Activated CD4-positive, alpha-beta memory T cell treated with anti-CD3 and anti-CD28 coated beads, Interleukin-2, amount 10 ng/mL, durations not matched to agents 7 days and 5 days (primary cell): ENCODE results near the gene GRAMD1A. TPM values are rescaled to one million over a fixed set of nuclear protein-coding genes. Genes with fewer than 3 reads are reported as not detected.

ENCODE experiments used
- CTCF ChIA-PET: fragments of 350-600 bp; sonication (Branson Sonifier 250); formaldehyde crosslinking; loops from one replicate; lab custom pipeline; 2021; ENCODE audit warnings: antibody characterized with exemption, inconsistent platforms; lab: Charles Lee
- POLR2A ChIA-PET: fragments of 350-600 bp; sonication (Branson Sonifier 250); formaldehyde crosslinking; loops from one replicate; lab custom pipeline; 2021; ENCODE audit warnings: antibody characterized with exemption; lab: Charles Lee
- DNase-seq: peaks from one replicate; pipeline ENCODE4 v3.0.0-alpha.2; 2020
- H3K27ac Mint-ChIP-seq: one replicate; pipeline ENCODE4 v1.8.0; 2021; ENCODE audit warnings: mild to moderate bottlenecking, mixed read lengths
- H3K27me3 Mint-ChIP-seq: one replicate; pipeline ENCODE4 v1.8.0; 2021; ENCODE audit warnings: mixed read lengths
- H3K36me3 Mint-ChIP-seq: one replicate; pipeline ENCODE4 v1.8.0; 2021; ENCODE audit warnings: low read depth, mixed read lengths
- H3K4me1 Mint-ChIP-seq: one replicate; pipeline ENCODE4 v1.8.0; 2021; ENCODE audit warnings: mixed read lengths
- H3K4me3 Mint-ChIP-seq: one replicate; pipeline ENCODE4 v1.8.0; 2021; ENCODE audit warnings: mild to moderate bottlenecking, mixed read lengths
- H3K9me3 Mint-ChIP-seq: one replicate; pipeline ENCODE4 v1.8.0; 2021; ENCODE audit warnings: mixed read lengths
- total RNA-seq, 2 experiments: library from RNA; stranded (reverse); gene quantifications; one replicate each; pipeline ENCODE4 v1.2.3, GENCODE V29; 2021

The GRAMD1A gene
- total RNA-seq, 2 experiments from 2014 or later = 98.2 to 106 TPM

GRCh38 chr19:35070471-35070870 lies 70.3 kb downstream of the GRAMD1A start:
- H3K27ac Mint-ChIP-seq = no peak overlapping the region
- H3K4me1 Mint-ChIP-seq = peaks cover 9% of the 10 kb centered on the region
- no peaks in the 10 kb centered on the region for H3K9me3 Mint-ChIP-seq
- POLR2A ChIA-PET = no interaction called here
- peaks cover 6% of the 10 kb centered on the region for H3K27me3 Mint-ChIP-seq
- H3K4me3 Mint-ChIP-seq = no peak overlapping the region
- DNase-seq = no peak
- CTCF ChIA-PET = interaction anchor here (0.8 to 1.7 kb wide), 4 partner anchors 8 to 65 kb away, joined by 3 to 5 read pairs (median 3); partner anchors contain the start of gene LGI4
- no peaks in the 10 kb centered on the region for H3K36me3 Mint-ChIP-seq

DNA sequence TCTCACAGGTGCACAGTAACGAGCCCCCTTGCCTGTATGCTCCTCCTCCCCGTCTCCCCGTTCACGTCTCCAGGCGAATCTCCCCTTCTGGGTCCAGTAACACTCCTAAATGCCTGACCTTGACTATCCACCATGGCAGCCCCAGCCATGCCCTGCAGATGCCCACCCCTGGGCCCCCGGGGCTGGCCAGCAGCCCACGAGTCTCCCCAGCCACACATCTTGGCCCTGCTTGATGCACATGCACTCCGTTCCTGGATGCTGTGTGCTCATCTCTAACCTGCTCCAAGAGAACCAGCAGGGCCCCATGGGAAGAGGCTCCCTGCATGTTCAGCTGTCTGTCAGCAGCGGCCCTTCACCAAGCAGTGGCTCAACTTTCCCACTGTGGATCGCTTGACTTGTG lies 73.4 kb downstream of the GRAMD1A start:
- DNase-seq = no peak
- H3K27me3 Mint-ChIP-seq = peaks cover 5% of the 10 kb centered on the region

GRCh38 chr19:35073941-35074340 lies 73.8 kb downstream of the GRAMD1A start:
- Mint-ChIP-seq H3K27ac (no peak overlapping the region), H3K4me3 (no peak overlapping the region), H3K9me3 (no peaks in the 10 kb centered on the region), H3K27me3 (peaks cover 6% of the 10 kb centered on the region), H3K36me3 (no peaks in the 10 kb centered on the region), H3K4me1 (no peaks in the 10 kb centered on the region)
- no peak for DNase-seq
- ChIA-PET POLR2A (no interaction called here), CTCF (no interaction called here)

More for the DNA sequence above, 73.4 kb downstream of the GRAMD1A start:
- no peak overlapping the region for H3K4me3 Mint-ChIP-seq
- H3K36me3 Mint-ChIP-seq = no peaks in the 10 kb centered on the region
- no peak overlapping the region for H3K27ac Mint-ChIP-seq
- H3K9me3 Mint-ChIP-seq = no peaks in the 10 kb centered on the region
- ChIA-PET POLR2A (no interaction called here), CTCF (no interaction called here)
- H3K4me1 Mint-ChIP-seq = no peaks in the 10 kb centered on the region

GRCh38 chr19:35074426-35075201 lies 74.5 kb downstream of the GRAMD1A start:
- peaks cover 5% of the 10 kb centered on the region for H3K27me3 Mint-ChIP-seq
- DNase-seq = no peak
- no peaks in the 10 kb centered on the region for H3K4me1 Mint-ChIP-seq
- H3K4me3 Mint-ChIP-seq = no peak overlapping the region
- H3K9me3 Mint-ChIP-seq = no peaks in the 10 kb centered on the region
- no peak overlapping the region for H3K27ac Mint-ChIP-seq
- POLR2A ChIA-PET = no interaction called here
- H3K36me3 Mint-ChIP-seq = no peaks in the 10 kb centered on the region
- CTCF ChIA-PET = no interaction called here

DNA sequence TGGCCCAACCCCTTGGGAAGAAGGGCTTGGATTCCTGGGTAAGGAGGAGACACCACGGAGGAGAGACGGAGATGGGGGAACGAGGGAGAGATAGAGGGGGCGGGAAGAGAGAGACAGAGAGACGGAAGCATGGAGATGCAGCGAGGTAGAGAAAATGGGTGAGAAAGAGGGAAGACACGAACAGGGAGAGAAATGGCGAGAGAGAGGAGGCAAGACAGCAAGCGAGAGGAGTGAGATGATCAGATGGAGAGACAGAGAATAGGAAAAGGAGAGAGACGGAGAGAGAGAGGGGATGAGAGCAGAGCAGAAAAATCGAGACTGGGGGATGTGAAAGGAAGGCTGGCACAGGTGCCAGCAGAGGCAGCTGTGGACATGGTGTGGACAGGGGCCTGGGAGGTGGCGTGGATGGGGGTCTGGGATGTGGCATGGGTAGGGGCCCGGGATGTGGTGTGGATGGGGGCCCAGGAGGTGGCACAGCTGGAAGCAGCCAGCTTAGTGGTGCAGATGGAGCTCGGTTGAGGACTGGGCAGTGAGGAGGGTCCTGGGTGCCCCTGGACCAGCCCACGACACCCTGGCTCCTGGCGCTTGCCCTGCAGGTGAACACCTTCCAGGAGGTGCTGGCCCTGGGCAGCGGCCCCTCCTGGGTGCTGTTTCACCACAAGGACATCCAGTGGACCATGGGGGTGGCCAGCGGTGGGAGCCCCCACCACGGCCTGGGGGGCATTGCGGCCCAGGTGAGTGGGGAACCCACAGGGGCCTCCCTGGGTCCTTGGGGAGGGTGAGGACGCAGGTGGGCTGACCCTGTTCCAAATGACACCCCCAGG lies 75.3 kb downstream of the GRAMD1A start:
- Mint-ChIP-seq H3K36me3 (no peaks in the 10 kb centered on the region), H3K27me3 (peaks cover 5% of the 10 kb centered on the region), H3K4me3 (no peak overlapping the region), H3K27ac (no peak overlapping the region), H3K4me1 (no peaks in the 10 kb centered on the region), H3K9me3 (no peaks in the 10 kb centered on the region)
- ChIA-PET CTCF (no interaction called here), POLR2A (no interaction called here)
- no peak for DNase-seq

GRCh38 chr19:35076026-35076370 lies 75.9 kb downstream of the GRAMD1A start:
- Mint-ChIP-seq H3K27me3 (peaks cover 5% of the 10 kb centered on the region), H3K36me3 (no peaks in the 10 kb centered on the region), H3K27ac (no peak overlapping the region), H3K4me1 (no peaks in the 10 kb centered on the region), H3K4me3 (no peak overlapping the region), H3K9me3 (no peaks in the 10 kb centered on the region)
- ChIA-PET CTCF (no interaction called here), POLR2A (no interaction called here)
- no peak for DNase-seq

Other genes with a start within 250 kb of the GRAMD1A start
- 1 to 10 TPM; 4.1 to 4.9 TPM for gene ZNF599, start 227.1 kb upstream of the GRAMD1A start, total RNA-seq
- gene ZNF30, start 73.4 kb upstream of the GRAMD1A start, total RNA-seq = 1 to 10 TPM; 2.8 to 3.1 TPM
- 10 to 100 TPM; 18.3 to 18.9 TPM for gene ZNF792, start 36.1 kb upstream of the GRAMD1A start, total RNA-seq
- gene SCN1B, start 30.1 kb downstream of the GRAMD1A start, total RNA-seq = under 1 TPM; 0.43 to 0.50 TPM
- not detected for gene HPN, start 41.4 kb downstream of the GRAMD1A start, total RNA-seq
- not detected for gene FXYD3, start 115.5 kb downstream of the GRAMD1A start, total RNA-seq
- gene LGI4, start 134.7 kb downstream of the GRAMD1A start, total RNA-seq = under 1 TPM; 0.55 to 0.68 TPM
- gene FXYD1, start 138.5 kb downstream of the GRAMD1A start, total RNA-seq = 1 to 10 TPM; 3.3 to 3.6 TPM
- gene FXYD7, start 142.9 kb downstream of the GRAMD1A start, total RNA-seq = 1 to 10 TPM; 8.3 to 8.8 TPM
- gene FXYD5, start 154.4 kb downstream of the GRAMD1A start, total RNA-seq = 100 to 1,000 TPM; 588 to 589 TPM
- not detected for gene FAM187B, start 228.4 kb downstream of the GRAMD1A start, total RNA-seq
- gene LSR, start 248.7 kb downstream of the GRAMD1A start, total RNA-seq = 10 to 100 TPM; 13.2 to 13.3 TPM